GM11168 (cell line): ENCODE data around the gene FMC1.
"Not testable (repeated sequence)": the region's sequence is repeated elsewhere in the genome, so short reads cannot be mapped to it uniquely, and the experiment has no call there.

Experiments
- in situ Hi-C: fragments of 300-500 bp; cut with MboI; formaldehyde crosslinking; loops from one replicate; pipeline ENCODE4 v1.12.0; 2022; ENCODE audit warnings: low sequenced_read_pairs; ENCODE audit not compliant: unreplicated experiment

The FMC1 gene

GRCh38 chr7:139339698-139340036 lies 1.5 kb upstream of the FMC1 start:
- in situ Hi-C loops: no loop called here

- in situ Hi-C loops: no loop called here
Measured at GRCh38 chr7:139340037-139340807, 915 bp upstream of the FMC1 start.

GRCh38 chr7:139340808-139341057 lies 404 bp upstream of the FMC1 start:
- in situ Hi-C loops: no loop called here

GRCh38 chr7:139341776-139342226 lies 664 bp downstream of the FMC1 start:
- in situ Hi-C loops: no loop called here

GRCh38 chr7:139345042-139345441 lies 3.9 kb downstream of the FMC1 start:
- in situ Hi-C loops: no loop called here

- in situ Hi-C loops: no loop called here
Measured at GRCh38 chr7:139351027-139351426, 9.9 kb downstream of the FMC1 start.

GRCh38 chr7:139354729-139355128 lies 13.6 kb downstream of the FMC1 start:
- in situ Hi-C loops: no loop called here

- in situ Hi-C loops: no loop called here
Measured at GRCh38 chr7:139355320-139355719, 14.2 kb downstream of the FMC1 start.

- in situ Hi-C loops: not testable (repeated sequence)
Measured at GRCh38 chr7:139357729-139358506, 16.8 kb downstream of the FMC1 start.

GRCh38 chr7:139358541-139359365 lies 17.6 kb downstream of the FMC1 start:
- in situ Hi-C loops: no loop called here

- in situ Hi-C loops: no loop called here
Measured at GRCh38 chr7:139359366-139360209, 18.5 kb downstream of the FMC1 start, which contains the start of gene LUC7L2. Gene LUC7L2, plus strand, starts transcription at chr7:139359894. Its CDS starts 368 bp downstream, at chr7:139360262.

GRCh38 chr7:139360210-139360947 lies 19.2 kb downstream of the FMC1 start:
- in situ Hi-C loops: no loop called here

- in situ Hi-C loops: no loop called here
Measured at GRCh38 chr7:139360948-139361307, 19.8 kb downstream of the FMC1 start.

- in situ Hi-C loops: no loop called here
Measured at GRCh38 chr7:139361523-139361922, 20.4 kb downstream of the FMC1 start.

GRCh38 chr7:139362302-139362701 lies 21.2 kb downstream of the FMC1 start:
- in situ Hi-C loops: no loop called here

- in situ Hi-C loops: no loop called here
Measured at GRCh38 chr7:139362981-139363380, 21.8 kb downstream of the FMC1 start.

- in situ Hi-C loops: no loop called here
Measured at GRCh38 chr7:139365336-139365735, 24.2 kb downstream of the FMC1 start.

- in situ Hi-C loops: no loop called here
Measured at GRCh38 chr7:139366400-139366799, 25.3 kb downstream of the FMC1 start.

GRCh38 chr7:139367438-139368155 lies 26.5 kb downstream of the FMC1 start:
- in situ Hi-C loops: no loop called here
